GM18505 (cell line): ENCODE results near the gene C17orf113.

Source experiments
- ATAC-seq: cut with Tn5 transposase; IDR thresholded peaks from one replicate; pipeline ENCODE4 v1.9.1; 2021; ENCODE audit not compliant: unreplicated experiment
- POLR2A ChIP-seq: IDR thresholded peaks from 4 replicates; pipeline ENCODE4 v1.6.1; 2011; ENCODE audit warnings: borderline replicate concordance; ENCODE audit not compliant: insufficient read depth, insufficient read length; ENCODE audit errors: extremely low read depth

The C17orf113 gene

DNA sequence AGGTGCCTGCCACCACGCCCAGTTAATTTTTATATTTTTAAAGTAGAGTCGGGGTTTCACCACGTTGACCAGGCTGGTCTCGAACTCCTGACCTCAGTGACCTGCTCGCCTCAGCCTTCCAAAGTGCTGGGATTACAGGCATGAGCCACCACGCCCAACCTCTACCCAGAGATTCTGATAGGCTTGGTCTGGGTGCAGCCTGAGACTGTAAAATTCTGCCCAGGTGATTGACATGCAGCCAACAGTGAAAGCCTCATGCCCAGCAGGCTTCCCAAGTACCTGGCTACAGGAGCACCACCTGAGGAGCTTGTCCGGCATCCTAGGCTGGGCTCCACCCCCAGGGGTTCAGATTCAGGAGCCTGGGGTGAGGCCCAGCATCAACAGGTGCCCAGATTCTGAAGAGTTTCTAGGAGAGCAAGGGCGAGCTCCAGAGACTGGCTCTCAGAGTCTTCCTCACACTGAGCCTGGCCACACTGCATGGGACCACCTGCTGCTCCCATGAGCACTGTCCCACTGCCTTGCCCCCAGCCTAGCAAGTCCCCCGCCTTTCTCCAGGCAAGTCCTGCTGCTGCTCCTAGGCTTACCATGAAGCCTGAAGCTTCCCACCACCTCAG lies 31.2 kb upstream of the C17orf113 start:
- ATAC-seq, result no peak
- no peak for TF ChIP-seq POLR2A

GRCh38 chr17:42079541-42079940 lies 29.1 kb upstream of the C17orf113 start:
- TF ChIP-seq POLR2A, result no peak
- no peak for ATAC-seq

- no peak for TF ChIP-seq POLR2A
- no peak for ATAC-seq
Measured at GRCh38 chr17:42078396-42079043, 28.1 kb upstream of the C17orf113 start.

DNA sequence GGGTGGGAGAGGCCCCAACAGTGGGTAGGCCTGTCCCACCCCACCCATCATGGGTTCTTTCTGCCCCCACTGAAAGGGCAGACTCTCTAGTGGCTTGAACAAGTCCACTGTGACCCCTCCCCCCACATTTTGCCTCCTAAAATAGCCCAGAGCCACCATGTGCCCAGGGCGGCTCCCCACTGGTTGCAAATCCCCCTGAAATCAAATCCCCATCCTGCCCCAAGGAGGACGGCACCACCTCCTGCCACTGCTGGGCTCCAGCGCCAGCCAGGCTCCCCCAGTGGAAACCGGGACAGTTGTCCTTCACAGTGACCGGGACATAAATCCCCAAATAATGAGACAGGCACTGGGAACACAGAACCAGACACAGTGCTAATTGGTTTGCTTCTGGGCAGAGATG lies 27.4 kb upstream of the C17orf113 start:
- no peak for ATAC-seq
- no peak for TF ChIP-seq POLR2A

DNA sequence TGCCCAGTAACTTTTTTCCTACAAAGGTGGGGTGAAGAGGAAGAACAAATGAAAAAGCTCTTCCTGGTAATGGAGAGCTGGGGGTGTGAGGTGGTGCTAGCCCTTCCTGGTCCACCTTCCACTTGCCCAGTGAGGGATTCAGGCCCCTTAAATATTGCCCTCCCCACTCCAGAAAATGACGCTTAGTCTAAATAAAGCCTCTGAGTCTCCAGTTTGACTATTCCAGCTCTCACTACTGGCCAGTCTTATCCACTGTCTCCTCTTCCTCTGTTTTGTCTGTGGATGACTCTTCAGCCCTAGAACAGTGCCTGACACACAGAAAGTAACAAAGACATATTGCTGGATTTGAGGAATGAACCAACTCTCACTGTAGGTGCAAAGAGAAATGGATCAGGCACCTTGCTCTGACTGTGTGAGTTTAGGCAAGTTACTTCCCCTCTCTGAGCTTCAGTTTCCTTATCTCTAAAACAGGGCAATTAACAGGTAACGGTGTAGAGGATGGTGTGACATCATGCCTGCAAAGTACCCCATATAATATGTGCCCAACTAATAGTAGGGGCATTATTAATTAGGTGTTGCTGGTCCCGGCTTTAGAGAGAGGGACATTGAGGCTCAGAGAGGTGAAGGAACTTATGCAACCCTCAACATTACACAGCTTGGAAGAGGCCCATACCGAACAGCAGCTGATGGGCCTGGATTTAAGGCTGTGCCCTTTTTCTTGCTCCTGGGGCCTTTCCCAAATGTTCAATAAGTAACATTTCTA lies 26.6 kb upstream of the C17orf113 start:
- no peak for TF ChIP-seq POLR2A
- no peak for ATAC-seq

DNA sequence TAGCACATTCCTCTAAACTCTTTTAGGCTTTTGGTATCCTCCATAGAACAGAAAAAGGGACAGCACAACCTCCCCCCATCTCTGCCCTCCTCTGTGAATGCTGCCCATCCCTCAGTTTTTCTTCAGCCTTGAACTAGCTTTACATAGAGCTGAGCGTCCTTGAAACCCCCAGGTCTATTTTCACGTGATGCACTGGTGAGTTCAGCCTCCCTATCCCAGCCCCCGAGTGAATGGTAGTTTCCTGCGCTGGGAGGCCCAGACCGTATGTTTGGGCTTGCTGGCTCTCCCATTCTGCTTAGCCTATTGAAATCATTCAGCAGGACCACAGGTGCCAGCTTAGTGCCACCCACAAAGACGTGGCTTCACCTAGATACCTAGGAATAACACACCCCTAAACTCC lies 25.4 kb upstream of the C17orf113 start:
- no peak for TF ChIP-seq POLR2A

GRCh38 chr17:42072323-42073187 lies 22.2 kb upstream of the C17orf113 start:
- TF ChIP-seq POLR2A, result no peak

More for the DNA sequence above, 25.4 kb upstream of the C17orf113 start:
- ATAC-seq, result no peak

DNA sequence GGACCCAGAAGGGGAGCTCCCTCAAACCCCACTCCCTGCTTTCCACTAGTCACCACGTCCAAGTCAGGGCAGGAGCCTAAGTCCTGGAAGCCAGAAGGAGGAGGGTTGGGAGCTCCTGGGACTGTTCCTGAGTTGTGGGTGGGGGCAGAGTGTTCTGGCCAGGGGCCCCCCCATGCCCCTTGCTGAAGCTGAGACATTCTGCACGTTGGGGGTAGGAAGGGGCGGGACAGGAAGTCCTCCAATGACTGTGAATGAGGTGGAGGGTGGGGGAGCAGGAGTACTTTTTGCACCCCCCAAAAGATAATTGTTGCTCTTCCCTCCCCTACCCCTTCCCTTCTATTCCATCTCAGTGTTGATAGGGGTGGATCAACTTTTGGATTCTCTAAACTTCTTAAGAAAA lies 21.4 kb upstream of the C17orf113 start:
- ATAC-seq, result no peak
- TF ChIP-seq POLR2A, result no peak

More at GRCh38 chr17:42072323-42073187, 22.2 kb upstream of the C17orf113 start:
- ATAC-seq, result no peak

- no peak for TF ChIP-seq POLR2A
- ATAC-seq, result no peak
Measured at GRCh38 chr17:42068979-42069378, 18.6 kb upstream of the C17orf113 start.

DNA sequence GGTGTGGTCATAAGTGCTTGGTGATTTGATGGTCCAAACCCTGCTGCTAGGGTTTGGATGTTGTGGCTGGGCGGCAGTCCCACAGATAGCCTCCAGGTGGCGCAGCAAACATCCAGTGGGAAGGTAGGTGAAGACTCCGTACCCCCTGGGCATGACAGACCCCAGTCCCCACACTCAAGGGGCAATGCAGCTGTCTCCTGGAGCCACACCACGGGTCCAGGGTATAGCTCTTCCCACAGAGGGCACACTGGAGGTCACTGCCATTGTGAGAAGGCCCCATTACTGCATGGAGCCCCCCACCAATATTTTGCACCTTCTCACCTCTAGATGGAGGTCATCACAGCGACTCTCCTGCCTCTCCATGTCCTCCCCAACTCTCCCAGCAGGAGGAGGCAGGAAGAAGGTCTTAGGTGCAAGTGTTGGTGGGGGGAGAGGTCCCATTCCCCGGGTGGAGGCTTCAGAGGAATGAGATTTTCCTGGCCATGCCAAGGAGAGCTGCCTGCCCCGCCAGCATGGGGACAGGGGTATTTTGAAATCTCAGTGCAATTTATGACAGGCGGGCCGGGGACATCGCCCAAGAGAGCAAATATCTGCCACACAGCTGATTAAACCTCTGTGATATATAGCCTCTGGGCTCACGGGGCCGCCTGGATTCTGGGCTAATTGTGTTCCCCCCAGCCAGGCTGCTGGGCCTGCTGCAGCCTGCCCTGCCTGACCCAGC lies 17.1 kb upstream of the C17orf113 start:
- TF ChIP-seq POLR2A, result no peak
- ATAC-seq, result no peak

- no peak for ATAC-seq
- TF ChIP-seq POLR2A, result no peak
Measured at GRCh38 chr17:42065201-42065600, 14.8 kb upstream of the C17orf113 start.

GRCh38 chr17:42062681-42063080 lies 12.3 kb upstream of the C17orf113 start:
- TF ChIP-seq POLR2A, result no peak
- ATAC-seq, result no peak
